RWPE1 (cell line): ENCODE results near the gene MERTK.
"Not testable (repeated sequence)": the region's sequence is repeated elsewhere in the genome, so short reads cannot be mapped to it uniquely, and the experiment has no call there.

Experiments used
- CTCF ChIA-PET: fragments of 350-600 bp; sonication (Branson Sonifier 250); formaldehyde crosslinking; extraction: SDS; loops from one replicate; lab custom pipeline; 2021; lab: Yijun Ruan, JAX
- POLR2A ChIA-PET: fragments of 400-600 bp; formaldehyde crosslinking; extraction: SDS; loops from one replicate; lab custom pipeline; 2020; ENCODE audit warnings: antibody characterized with exemption; ENCODE audit not compliant: low non-redundant PET; lab: Yijun Ruan, JAX
- DNase-seq: peaks from one replicate; pipeline ENCODE4 v3.0.0; 2012; ENCODE audit warnings: low spot score
- H3K27ac ChIP-seq: fragments of 450-650 bp; 2 replicates; pipeline ENCODE4 v1.5.1; 2017
- TF ChIP-seq, protein P1 (sequence below): fragments of 450-650 bp; conservative IDR thresholded peaks from 2 replicates; pipeline ENCODE4 v1.5.1; 2017; ENCODE audit warnings: low read depth, mild to moderate bottlenecking

MERTK gene

GRCh38 chr2:112034924-112035323 is 136.5 kb downstream of the MERTK start:
- no peak overlapping the region for H3K27ac ChIP-seq
- ChIA-PET CTCF (no interaction called here), POLR2A (no interaction called here)
- no peak for DNase-seq
- TF ChIP-seq, protein P1, sequence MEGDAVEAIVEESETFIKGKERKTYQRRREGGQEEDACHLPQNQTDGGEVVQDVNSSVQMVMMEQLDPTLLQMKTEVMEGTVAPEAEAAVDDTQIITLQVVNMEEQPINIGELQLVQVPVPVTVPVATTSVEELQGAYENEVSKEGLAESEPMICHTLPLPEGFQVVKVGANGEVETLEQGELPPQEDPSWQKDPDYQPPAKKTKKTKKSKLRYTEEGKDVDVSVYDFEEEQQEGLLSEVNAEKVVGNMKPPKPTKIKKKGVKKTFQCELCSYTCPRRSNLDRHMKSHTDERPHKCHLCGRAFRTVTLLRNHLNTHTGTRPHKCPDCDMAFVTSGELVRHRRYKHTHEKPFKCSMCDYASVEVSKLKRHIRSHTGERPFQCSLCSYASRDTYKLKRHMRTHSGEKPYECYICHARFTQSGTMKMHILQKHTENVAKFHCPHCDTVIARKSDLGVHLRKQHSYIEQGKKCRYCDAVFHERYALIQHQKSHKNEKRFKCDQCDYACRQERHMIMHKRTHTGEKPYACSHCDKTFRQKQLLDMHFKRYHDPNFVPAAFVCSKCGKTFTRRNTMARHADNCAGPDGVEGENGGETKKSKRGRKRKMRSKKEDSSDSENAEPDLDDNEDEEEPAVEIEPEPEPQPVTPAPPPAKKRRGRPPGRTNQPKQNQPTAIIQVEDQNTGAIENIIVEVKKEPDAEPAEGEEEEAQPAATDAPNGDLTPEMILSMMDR: no peak

DNA sequence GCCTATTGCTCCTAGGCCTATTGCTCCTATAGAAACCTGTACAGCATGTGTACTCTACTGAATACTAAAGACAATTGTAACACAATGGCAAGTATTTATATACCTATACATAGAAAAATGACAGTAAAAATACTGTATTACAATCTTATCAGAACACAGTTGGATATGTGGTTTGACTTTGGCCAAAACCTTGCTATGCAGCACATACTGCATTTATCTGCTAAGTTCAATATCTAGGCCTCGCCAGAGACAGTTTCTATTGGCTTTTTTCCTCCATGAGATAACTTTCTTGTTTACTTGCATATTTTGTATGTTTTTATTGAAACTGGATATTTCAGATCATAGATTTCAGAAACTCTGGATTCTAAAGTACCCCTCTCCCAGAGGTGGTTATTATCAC is 137.4 kb downstream of the MERTK start:
- ChIA-PET CTCF (no interaction called here), POLR2A (no interaction called here)
- H3K27ac ChIP-seq: no peak overlapping the region
- no peak for DNase-seq
- TF ChIP-seq, protein P1: no peak

- H3K27ac ChIP-seq, DNase-seq, CTCF ChIA-PET, POLR2A ChIA-PET: not testable (repeated sequence)
Observed at GRCh38 chr2:112039556-112039955, 141.1 kb downstream of the MERTK start.

DNA sequence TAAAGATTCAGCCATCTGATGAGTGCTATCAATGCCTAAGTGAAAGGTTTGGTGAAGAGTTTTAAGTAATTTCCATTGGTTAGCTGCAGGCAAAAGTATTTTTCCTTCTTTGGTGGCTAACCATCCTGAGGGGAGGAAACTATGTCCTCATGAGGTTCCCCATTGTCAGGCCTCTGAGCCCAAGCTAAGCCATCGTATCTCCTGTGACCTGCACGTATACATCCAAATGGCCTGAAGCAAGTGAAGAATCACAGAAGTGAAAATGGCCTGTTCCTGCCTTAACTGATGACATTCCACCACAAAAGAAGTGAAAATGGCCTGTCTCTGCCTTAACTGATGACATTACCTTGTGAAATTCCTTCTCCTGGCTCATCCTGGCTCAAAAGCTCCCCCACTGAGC is 141.7 kb downstream of the MERTK start:
- DNase-seq, H3K27ac ChIP-seq, POLR2A ChIA-PET, CTCF ChIA-PET: not testable (repeated sequence)

DNA sequence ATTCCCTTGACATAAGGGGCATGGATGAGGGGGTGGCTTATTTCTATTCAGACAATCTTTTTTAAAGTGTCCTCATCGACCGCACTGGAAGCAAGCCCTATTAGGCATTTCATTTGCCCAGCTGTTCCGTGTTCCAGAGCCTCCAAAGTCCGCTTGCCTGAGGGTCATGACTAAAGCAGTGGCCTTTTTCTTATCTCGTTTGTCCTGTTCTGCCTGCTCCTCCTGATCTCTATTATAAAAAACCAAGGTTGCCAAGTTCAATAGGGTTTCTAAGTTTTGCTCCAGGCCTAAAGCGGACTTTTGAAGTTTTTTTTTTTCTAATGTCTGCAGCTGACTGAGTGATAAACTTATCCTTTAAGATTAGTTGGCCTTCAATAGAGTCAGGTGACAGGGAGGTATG is 143.1 kb downstream of the MERTK start:
- DNase-seq, H3K27ac ChIP-seq, POLR2A ChIA-PET, CTCF ChIA-PET: not testable (repeated sequence)

DNA sequence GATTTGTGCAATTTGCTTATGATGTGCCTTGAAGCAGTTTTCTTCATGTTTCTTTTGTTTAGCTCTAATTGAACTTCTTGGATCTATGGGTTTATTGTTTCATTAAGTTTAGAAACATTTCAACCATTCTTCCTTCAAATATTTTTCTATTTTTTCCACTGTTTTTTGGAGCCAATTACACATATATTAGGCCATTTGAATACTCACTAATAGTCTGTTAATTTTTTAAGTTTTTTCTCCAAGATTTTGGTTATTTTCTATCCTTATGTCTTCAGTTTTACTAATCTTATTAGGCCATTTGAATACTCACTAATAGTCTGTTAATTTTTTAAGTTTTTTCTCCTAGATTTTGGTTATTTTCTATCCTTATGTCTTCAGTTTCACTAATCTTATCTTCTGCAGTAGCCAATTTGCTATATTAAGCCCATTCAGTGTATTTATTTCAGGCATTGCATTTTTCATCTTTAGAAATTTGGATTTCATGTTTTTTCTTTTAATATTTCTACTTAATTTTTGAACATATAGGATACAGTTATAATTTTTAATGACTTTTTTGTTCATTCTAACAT is 147.1 kb downstream of the MERTK start:
- DNase-seq: no peak
- CTCF ChIA-PET: interaction anchor here (0.6 kb wide), 1 partner anchor 43 kb away, joined by 4 read pairs; no protein-coding TSS in a partner anchor
- TF ChIP-seq, protein P1: no peak
- POLR2A ChIA-PET: no interaction called here
- no peak overlapping the region for H3K27ac ChIP-seq

- DNase-seq: no peak
- ChIA-PET CTCF (interaction anchor here (0.7 kb wide), 1 partner anchor 158 kb away, joined by 3 read pairs; no protein-coding TSS in a partner anchor), POLR2A (interaction anchor here (0.7 kb wide), 1 partner anchor 162 kb away, joined by 3 read pairs; no protein-coding TSS in a partner anchor)
- no peak overlapping the region for H3K27ac ChIP-seq
- TF ChIP-seq, protein P1: no peak
Observed at GRCh38 chr2:112046231-112046630, 147.8 kb downstream of the MERTK start.

DNA sequence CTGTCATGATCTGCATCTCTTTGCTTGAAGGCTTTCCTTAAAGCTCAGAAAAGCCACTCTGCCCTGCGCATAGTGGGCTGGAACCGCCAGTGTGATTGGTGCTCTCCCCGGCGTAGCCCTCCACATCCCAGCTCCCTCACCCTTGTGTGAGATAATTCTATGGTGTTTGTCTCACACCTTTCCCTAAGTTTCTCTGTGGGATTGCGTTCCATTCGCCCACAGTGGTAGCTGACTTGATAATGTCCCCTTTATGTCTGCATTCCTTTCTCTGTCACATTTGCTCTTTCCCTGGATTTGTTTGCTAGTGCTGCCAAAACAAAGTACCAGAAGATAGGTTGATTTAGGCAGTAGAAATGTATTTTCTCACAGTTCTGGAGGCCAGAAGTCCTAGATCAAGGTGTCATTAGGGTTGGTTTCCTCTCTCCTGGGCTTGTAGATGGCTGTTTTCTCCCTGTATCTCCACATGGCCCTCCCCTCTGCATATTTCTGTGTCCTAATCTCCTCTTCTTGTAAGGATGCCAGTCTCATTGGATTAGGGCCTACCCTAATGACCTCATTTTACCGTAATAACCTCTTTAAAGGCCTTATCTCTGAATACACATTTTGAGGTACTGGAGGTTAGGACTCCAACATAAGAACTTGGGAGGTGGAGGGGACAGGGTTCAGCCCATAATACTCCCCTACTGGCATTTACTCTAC is 149.3 kb downstream of the MERTK start:
- no peak overlapping the region for H3K27ac ChIP-seq
- POLR2A ChIA-PET: no interaction called here
- CTCF ChIA-PET: interaction anchor here (0.6 to 2.5 kb wide), 5 partner anchors 22 to 160 kb away, joined by 3 to 12 read pairs (median 4); partner anchors contain the start of gene MERTK
- DNase-seq: no peak
- TF ChIP-seq, protein P1: no peak
